Measurements from ENCODE around the gene BTBD10. TPM values are rescaled to one million over a fixed set of nuclear protein-coding genes. Genes with fewer than 3 reads are reported as not detected.

The BTBD10 gene
- total RNA-seq, 1 experiment from 2014 or later, result 23.3 TPM

GRCh38 chr11:13344818-13345217, 118.2 kb downstream of the BTBD10 start:
- no peak overlapping the region for H2BK12ac ChIP-seq (ENCODE audit: insufficient read length, low read depth, low read length)
- TF ChIP-seq, protein P1, sequence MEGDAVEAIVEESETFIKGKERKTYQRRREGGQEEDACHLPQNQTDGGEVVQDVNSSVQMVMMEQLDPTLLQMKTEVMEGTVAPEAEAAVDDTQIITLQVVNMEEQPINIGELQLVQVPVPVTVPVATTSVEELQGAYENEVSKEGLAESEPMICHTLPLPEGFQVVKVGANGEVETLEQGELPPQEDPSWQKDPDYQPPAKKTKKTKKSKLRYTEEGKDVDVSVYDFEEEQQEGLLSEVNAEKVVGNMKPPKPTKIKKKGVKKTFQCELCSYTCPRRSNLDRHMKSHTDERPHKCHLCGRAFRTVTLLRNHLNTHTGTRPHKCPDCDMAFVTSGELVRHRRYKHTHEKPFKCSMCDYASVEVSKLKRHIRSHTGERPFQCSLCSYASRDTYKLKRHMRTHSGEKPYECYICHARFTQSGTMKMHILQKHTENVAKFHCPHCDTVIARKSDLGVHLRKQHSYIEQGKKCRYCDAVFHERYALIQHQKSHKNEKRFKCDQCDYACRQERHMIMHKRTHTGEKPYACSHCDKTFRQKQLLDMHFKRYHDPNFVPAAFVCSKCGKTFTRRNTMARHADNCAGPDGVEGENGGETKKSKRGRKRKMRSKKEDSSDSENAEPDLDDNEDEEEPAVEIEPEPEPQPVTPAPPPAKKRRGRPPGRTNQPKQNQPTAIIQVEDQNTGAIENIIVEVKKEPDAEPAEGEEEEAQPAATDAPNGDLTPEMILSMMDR (conservative IDR thresholded peaks at IDR 0.05), result no peak
- H3K9ac ChIP-seq (ENCODE audit: extremely low read depth, insufficient read length, low read length), result no peak overlapping the region
- no peaks in the 10 kb centered on the region for H3K79me1 ChIP-seq (ENCODE audit: insufficient read depth, low read depth, low read length, poor library complexity, severe bottlenecking)
- H4K91ac ChIP-seq (ENCODE audit: insufficient read length, low read depth, low read length), result no peak overlapping the region
- H3K27ac ChIP-seq (ENCODE audit: insufficient read length, low read depth, low read length), result no peak overlapping the region
- Mint-ChIP-seq H3K4me1 (peaks cover 17 to 18% of the 10 kb centered on the region in 2 experiments), H3K27me3 (ENCODE audit: low read depth) (no peaks in the 10 kb centered on the region), H3K4me3 (no peak overlapping the region), H3K9me3 (peaks cover 0 to 2% of the 10 kb centered on the region in 2 experiments; a peak in 2 of 5 replicates), H3K27ac (no peak overlapping the region; a peak in 1 of 7 replicates), H3K36me3 (ENCODE audit: insufficient read depth in 1 of 3, low read depth in 3 of 3) (no peaks in the 10 kb centered on the region)
- no peak overlapping the region for H2BK5ac ChIP-seq (ENCODE audit: insufficient read length, low read length)
- H3K27me3 ChIP-seq (ENCODE audit: insufficient read depth, low read length), result no peaks in the 10 kb centered on the region
- H3K4me1 ChIP-seq (ENCODE audit: insufficient read depth, low read length), result no peaks in the 10 kb centered on the region
- H2BK20ac ChIP-seq (ENCODE audit: low read depth, low read length, poor library complexity, severe bottlenecking), result no peak overlapping the region
- H3K79me2 ChIP-seq (ENCODE audit: insufficient read depth, low read length), result no peaks in the 10 kb centered on the region
- no peak overlapping the region; the same call in 1 of the 2 replicates for H3K14ac ChIP-seq (ENCODE audit: insufficient read depth, low read length)
- no peak overlapping the region for H4K5ac ChIP-seq (ENCODE audit: insufficient read length, low read depth, low read length)
- no CpG with 5 or more reads among the region's 1 CpG for WGBS (ENCODE audit: extremely low coverage, insufficient read length, low lambda C conversion rate)
- H3K4me2 ChIP-seq (ENCODE audit: insufficient read depth, insufficient read length, low read length), result no peak overlapping the region
- H3K23me2 ChIP-seq (ENCODE audit: insufficient read length, low read depth, low read length, poor library complexity, severe bottlenecking), result peaks cover 3% of the 10 kb centered on the region
- H2BK120ac ChIP-seq (ENCODE audit: low read depth, low read length, poor library complexity, severe bottlenecking), result no peak overlapping the region
- DNase-seq, result no peak
- no peak overlapping the region for H2AK5ac ChIP-seq (ENCODE audit: insufficient read length, low read length)
- no peak overlapping the region for H3K18ac ChIP-seq (ENCODE audit: insufficient read length, low read depth, low read length)
- H3K23ac ChIP-seq (ENCODE audit: insufficient read length, low read depth, low read length), result no peak overlapping the region
- no peak overlapping the region for H2AFZ ChIP-seq (ENCODE audit: low read length)
- H4K20me1 ChIP-seq (ENCODE audit: control insufficient read depth, insufficient read depth, insufficient read length), result no peaks in the 10 kb centered on the region
- no peak overlapping the region for H3K4ac ChIP-seq (ENCODE audit: low read depth, low read length)
- no peak overlapping the region for H4K8ac ChIP-seq (replicated peaks; ENCODE audit: insufficient read length, low read depth, low read length)
- no peak overlapping the region for H3T11ph ChIP-seq (ENCODE audit: low read length)
- H3K56ac ChIP-seq (ENCODE audit: insufficient read length, low read depth, low read length), result no peak overlapping the region
- no peaks in the 10 kb centered on the region for H3K9me3 ChIP-seq (ENCODE audit: control insufficient read depth, low read depth, low read length)
- no peak overlapping the region for H2BK15ac ChIP-seq (ENCODE audit: low read depth, low read length)

All from H9 (cell line).